K562 (cell line): ENCODE results near the gene SLC16A5. TPM values are rescaled to one million over a fixed set of nuclear protein-coding genes. Genes with fewer than 3 reads are reported as not detected.

ENCODE experiments used
- CBFA2T3 ChIP-seq: fragments of 450-650 bp; IDR thresholded peaks from 2 replicates; pipeline ENCODE4 v1.6.1; 2017
- CHD4 ChIP-seq: fragments of 200-600 bp; sonication (generic); IDR thresholded peaks from 3 replicates; pipeline ENCODE4 v1.6.1; 2012; ENCODE audit warnings: low read depth, mild to moderate bottlenecking, mixed read lengths, low read length, inconsistent platforms; ENCODE audit not compliant: insufficient read depth, insufficient replicate concordance, poor library complexity, severe bottlenecking
- FOSL1 ChIP-seq: fragments of 200-800 bp; sonication (Bioruptor generic); conservative IDR thresholded peaks from 2 replicates; pipeline ENCODE4 v1.6.1; 2016; ENCODE audit warnings: missing genetic modification characterization, missing compliant biosample characterization
- FUS ChIP-seq: fragments of 200-400 bp; formaldehyde crosslinking; optimal IDR thresholded peaks from 2 replicates; pipeline ENCODE3; 2017; ENCODE audit warnings: low read depth, low read length
- HDAC8 ChIP-seq: fragments of 450-650 bp; IDR thresholded peaks from 2 replicates; pipeline ENCODE4 v1.6.1; 2016; ENCODE audit warnings: mild to moderate bottlenecking, missing genetic modification characterization, moderate library complexity, missing compliant biosample characterization
- MIER1 ChIP-seq: fragments of 450-650 bp; IDR thresholded peaks from 2 replicates; pipeline ENCODE4 v1.6.1; 2016; ENCODE audit warnings: antibody characterized with exemption, mild to moderate bottlenecking, low read depth
- RBFOX2 ChIP-seq: fragments of 200-400 bp; formaldehyde crosslinking; IDR thresholded peaks from 2 replicates; pipeline ENCODE4 v1.6.1; 2017; ENCODE audit warnings: low read depth, mild to moderate bottlenecking, low read length, moderate library complexity
- RCOR1 ChIP-seq, 2 experiments: IDR thresholded peaks; 2 replicates each; pipeline ENCODE4 v1.6.1; 2012; ENCODE audit warnings: low read depth in 2 of 2, low read length in 2 of 2, borderline replicate concordance in 1 of 2, improper control_type of control experiment in 1 of 2
- REST ChIP-seq, 2 experiments: fragments of 450-650 bp; formaldehyde crosslinking in 1 of 2; IDR thresholded peaks; 2 replicates each; pipeline versions ENCODE4 v1.4.0 to v1.6.1; 2014 to 2020; ENCODE audit warnings: mild to moderate bottlenecking in 2 of 2, borderline replicate concordance in 1 of 2, low read depth in 1 of 2
- SMAD3 ChIP-seq: fragments of 450-650 bp; formaldehyde crosslinking; conservative IDR thresholded peaks from 2 replicates; pipeline ENCODE4 v1.4.0; 2020; ENCODE audit warnings: mild to moderate bottlenecking
- SPI1 ChIP-seq: IDR thresholded peaks from 2 replicates; pipeline ENCODE4 v1.6.1; 2011; ENCODE audit warnings: low read depth, low read length, control low read depth, borderline replicate concordance
- ZNF511 ChIP-seq: sonication (generic); formaldehyde crosslinking; IDR thresholded peaks from 2 replicates; pipeline ENCODE4 v1.8.0; 2022; ENCODE audit warnings: mild to moderate bottlenecking, missing genetic modification reagents
- ZNF592 ChIP-seq: fragments of 450-650 bp; IDR thresholded peaks from 2 replicates; pipeline ENCODE4 v1.6.1; 2017; ENCODE audit warnings: antibody characterized with exemption, mild to moderate bottlenecking
- ZNF764 ChIP-seq: fragments of 250-450 bp; sonication (Bioruptor Pico); IDR thresholded peaks from 2 replicates; pipeline ENCODE4 v1.4.0; 2020; ENCODE audit warnings: low read depth, mild to moderate bottlenecking, moderate library complexity
- ZSCAN29 ChIP-seq: fragments of 450-650 bp; IDR thresholded peaks from 2 replicates; pipeline ENCODE4 v1.6.1; 2017
- polyA plus RNA-seq, 8 experiments: library from polyadenylated mRNA; depleted of rRNA in 4 of 8; stranded (reverse) in 5 of 8; unstranded in 3 of 8; fragments of >200 nt; fragmentation: Nextera tagmentation in 2 of 8; fragmentation: Illumina TruSeq in 1 of 8; extraction: Ambion mirVana in 2 of 8; extraction: Trizol in 1 of 8; gene quantifications; 2 replicates each; pipeline versions ENCODE4 v1.2.1 to v1.2.3, GENCODE V29; 2011 to 2014; ENCODE audit warnings: inconsistent platforms in 1 of 8, missing spikeins in 1 of 8
- total RNA-seq, 7 experiments: library from RNA; depleted of rRNA in 6 of 7; stranded (reverse); fragments of >200 nt in 6 of 7; fragmentation: Illumina TruSeq in 2 of 7; extraction: Trizol in 2 of 7; gene quantifications; 2 replicates each; pipeline versions ENCODE4 v1.2.1 to v1.2.3, GENCODE V29; 2011 to 2021; ENCODE audit warnings: low replicate concordance in 1 of 7

Gene SLC16A5
- total and polyA plus RNA-seq, 9 of the 15 experiments (the other 6 are each of a cell fraction or from before 2014, with no cell fraction given): 0.06 to 2.6 (median 0.91) TPM

GRCh38 chr17:75130632-75131277 is 43.0 kb downstream of the SLC16A5 start (continued):
- peak; percentile 22; the same call in 1 of the 2 replicates for TF ChIP-seq ZNF592
- no peak for TF ChIP-seq HDAC8
- no peak for TF ChIP-seq CBFA2T3
- TF ChIP-seq FUS: no peak
- TF ChIP-seq RBFOX2: no peak
- no peak for TF ChIP-seq ZSCAN29
- TF ChIP-seq SPI1: no peak
- no peak for TF ChIP-seq ZNF764
- TF ChIP-seq SMAD3 (CRISPR knock-in tag): no peak
- TF ChIP-seq MIER1: no peak
- no peak for TF ChIP-seq CHD4
- no peak for TF ChIP-seq RCOR1 (IDR thresholded peaks at IDR 0.05; ENCODE audit: borderline replicate concordance in 1 of 2, low read depth in 2 of 2, low read length in 2 of 2)
- TF ChIP-seq FOSL1 (tag): no peak
- peak; percentile 54; the same call in 1 of the 2 replicates for TF ChIP-seq REST (IDR thresholded peaks at IDR 0.05; ENCODE audit: borderline replicate concordance)
- TF ChIP-seq REST (CRISPR knock-in tag; IDR thresholded peaks at IDR 0.05; ENCODE audit: low read depth): no peak
- TF ChIP-seq ZNF511 (CRISPR knock-in tag): no peak
